SU-DHL-6 (cell line): ENCODE results near the gene HASPIN.

Source experiments
- H2AFZ ChIP-seq: fragments of 200-600 bp; sonication (generic); 2 replicates; pipeline ENCODE4 v1.6.1; 2014; ENCODE audit warnings: low read depth, mild to moderate bottlenecking, moderate library complexity, mixed read lengths, antibody characterized with exemption, low read length; ENCODE audit not compliant: severe bottlenecking
- H3F3A ChIP-seq: fragments of 200-600 bp; shearing (Covaris generic); 2 replicates; pipeline ENCODE4 v1.6.0; 2016; ENCODE audit warnings: antibody characterized with exemption, mild to moderate bottlenecking; ENCODE audit not compliant: insufficient read depth
- H3K27ac ChIP-seq: fragments of 200-600 bp; sonication (generic); 2 replicates; pipeline ENCODE4 v1.5.1; 2016; ENCODE audit warnings: low read depth, mild to moderate bottlenecking, low read length, moderate library complexity, mixed read lengths
- H3K27me3 ChIP-seq: fragments of 200-600 bp; sonication (generic), shearing (Covaris generic); 2 replicates; pipeline ENCODE4 v1.6.0; 2014; ENCODE audit warnings: mild to moderate bottlenecking, low read length
- H3K36me3 ChIP-seq: fragments of 200-600 bp; sonication (generic); 2 replicates; pipeline ENCODE4 v1.6.1; 2014; ENCODE audit warnings: mild to moderate bottlenecking, low read length, mixed read lengths
- H3K4me2 ChIP-seq: fragments of 300-600, 200-600 bp; shearing (Covaris generic), sonication (generic); 2 replicates; pipeline ENCODE4 v1.6.0; 2014; ENCODE audit warnings: low read length, low read depth, mild to moderate bottlenecking; ENCODE audit not compliant: poor library complexity, severe bottlenecking
- H3K4me3 ChIP-seq: fragments of 200-600 bp; sonication (generic); 2 replicates; pipeline ENCODE4 v1.5.1; 2014; ENCODE audit warnings: antibody characterized with exemption, low read length, mild to moderate bottlenecking, mixed read lengths; ENCODE audit not compliant: insufficient read depth, poor library complexity, severe bottlenecking
- H3K79me2 ChIP-seq: fragments of 200-600 bp; sonication (generic); 2 replicates; pipeline ENCODE4 v1.6.1; 2014; ENCODE audit warnings: mild to moderate bottlenecking, low read length, moderate library complexity; ENCODE audit not compliant: insufficient read depth
- H3K9ac ChIP-seq: fragments of 200-600 bp; sonication (generic); 2 replicates; pipeline ENCODE4 v1.7.0; 2014; ENCODE audit warnings: mild to moderate bottlenecking, low read length
- H3K9me2 ChIP-seq: fragments of 200-600 bp; sonication (generic); replicated peaks from 2 replicates; pipeline ENCODE4 v1.6.1; 2014; ENCODE audit warnings: low read length; ENCODE audit not compliant: insufficient read depth
- H3K9me3 ChIP-seq: fragments of 200-600 bp; sonication (generic); 2 replicates; pipeline ENCODE4 v1.6.1; 2014; ENCODE audit warnings: low read length, mixed read lengths; ENCODE audit not compliant: insufficient read depth
- H4K20me1 ChIP-seq: fragments of 200-600 bp; sonication (generic); 2 replicates; pipeline ENCODE4 v1.6.1; 2014; ENCODE audit warnings: low read depth, mild to moderate bottlenecking, antibody characterized with exemption, low read length, moderate library complexity, mixed read lengths
- CTCF ChIP-seq: fragments of 200-600 bp; sonication (generic); IDR thresholded peaks from one replicate; pipeline ENCODE4 v1.5.1; 2017; ENCODE audit warnings: antibody characterized with exemption, mild to moderate bottlenecking, low read length, moderate library complexity; ENCODE audit not compliant: insufficient read depth, poor library complexity, severe bottlenecking
- EZH2phosphoT487 ChIP-seq: fragments of 200-600 bp; sonication (generic), shearing (Covaris generic); conservative IDR thresholded peaks from 2 replicates; pipeline ENCODE4 v1.6.1; 2018; ENCODE audit warnings: mild to moderate bottlenecking, antibody characterized with exemption, low read length, moderate library complexity, mixed read lengths

The HASPIN gene

GRCh38 chr17:3693141-3693540 lies 30.6 kb upstream of the HASPIN start:
- no peaks in the 10 kb centered on the region for H3K9me2 ChIP-seq
- TF ChIP-seq EZH2phosphoT487 (no peak), CTCF (no peak)
- H3F3A ChIP-seq = peaks cover 13% of the 10 kb centered on the region
- peaks cover 32% of the 10 kb centered on the region for H3K79me2 ChIP-seq
- H3K9ac ChIP-seq = no peak overlapping the region
- no peak overlapping the region for H3K4me3 ChIP-seq
- no peak overlapping the region for H2AFZ ChIP-seq
- no peaks in the 10 kb centered on the region for H4K20me1 ChIP-seq
- H3K27ac ChIP-seq = peak overlapping the region; percentile 49
- H3K27me3 ChIP-seq = no peaks in the 10 kb centered on the region
- no peaks in the 10 kb centered on the region for H3K9me3 ChIP-seq
- H3K4me2 ChIP-seq = peak overlapping the region; percentile 91
- H3K36me3 ChIP-seq = no peaks in the 10 kb centered on the region

GRCh38 chr17:3693829-3694231 lies 29.9 kb upstream of the HASPIN start:
- Histone ChIP-seq H3K9me3 (no peaks in the 10 kb centered on the region), H4K20me1 (no peaks in the 10 kb centered on the region), H3K4me3 (peak overlapping the region; percentile 81), H3F3A (peaks cover 13% of the 10 kb centered on the region), H3K4me2 (peak overlapping the region; percentile 91), H3K27me3 (no peaks in the 10 kb centered on the region), H3K79me2 (peaks cover 32% of the 10 kb centered on the region), H2AFZ (no peak overlapping the region), H3K36me3 (no peaks in the 10 kb centered on the region), H3K9ac (no peak overlapping the region), H3K27ac (peak overlapping the region; percentile 21; the same call in 1 of the 2 replicates), H3K9me2 (no peaks in the 10 kb centered on the region)
- TF ChIP-seq EZH2phosphoT487 = no peak
- TF ChIP-seq CTCF = no peak

GRCh38 chr17:3695129-3695722 lies 28.5 kb upstream of the HASPIN start:
- H3K79me2 ChIP-seq = peaks cover 32% of the 10 kb centered on the region

More at GRCh38 chr17:3695129-3695722, 28.5 kb upstream of the HASPIN start:
- no peaks in the 10 kb centered on the region for H4K20me1 ChIP-seq
- peak overlapping the region; percentile 73 for H3K9ac ChIP-seq
- H3K27ac ChIP-seq = peak overlapping the region; percentile 68
- H3K9me2 ChIP-seq = no peaks in the 10 kb centered on the region
- peak overlapping the region; percentile 81 for H3K4me3 ChIP-seq
- H3K4me2 ChIP-seq = peak overlapping the region; percentile 91
- H3F3A ChIP-seq = peaks cover 13% of the 10 kb centered on the region
- peak overlapping the region; percentile 58 for H2AFZ ChIP-seq
- TF ChIP-seq EZH2phosphoT487 = no peak
- TF ChIP-seq CTCF = no peak
- H3K36me3 ChIP-seq = no peaks in the 10 kb centered on the region
- H3K27me3 ChIP-seq = no peaks in the 10 kb centered on the region
- H3K9me3 ChIP-seq = no peaks in the 10 kb centered on the region
